Measurements from ENCODE around the gene TIMM23.

The TIMM23 gene

DNA sequence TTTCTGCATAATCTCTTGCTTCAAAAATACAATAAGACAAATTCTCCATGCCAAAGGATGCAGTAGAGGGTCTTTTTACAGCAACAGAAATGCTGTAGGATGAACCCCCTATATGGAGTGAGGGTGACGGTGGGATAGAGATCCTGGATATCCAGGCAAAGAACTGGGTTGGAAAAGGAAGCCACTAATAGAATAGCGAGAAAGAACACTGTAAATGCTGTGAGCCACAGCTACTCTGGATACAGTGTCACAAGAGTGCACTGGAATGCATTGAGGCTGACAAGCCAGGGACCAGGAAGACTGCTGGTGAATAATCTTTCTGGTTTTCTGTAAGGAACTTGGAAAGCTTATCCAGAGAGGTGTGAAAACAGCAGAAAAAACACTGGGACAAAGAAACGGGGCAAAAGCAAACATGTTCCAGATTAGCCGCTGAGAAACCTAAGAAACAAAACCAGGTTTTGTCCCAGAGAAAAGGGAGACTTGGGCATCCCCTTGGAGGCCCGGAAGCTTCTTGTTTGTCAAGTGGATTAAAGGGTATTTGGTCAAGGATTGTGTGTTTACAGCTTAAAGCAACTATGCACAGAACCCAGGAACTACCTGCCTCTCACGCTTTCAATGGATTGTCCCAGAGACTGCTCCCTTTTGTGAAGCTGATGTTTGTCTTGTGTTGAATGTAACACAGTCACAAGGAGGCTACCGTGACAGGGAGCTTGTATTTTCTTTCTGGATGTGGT, 79.9 kb downstream of the TIMM23 start:
- DNase-seq (ENCODE audit: low read depth in 2 of 2), result no peak

- DNase-seq (ENCODE audit: low read depth in 2 of 2), result no peak
Observed at GRCh38 chr10:46052791-46053375, 80.6 kb downstream of the TIMM23 start.
